ENCODE results near the gene OR6X1. TPM values are rescaled to one million over a fixed set of nuclear protein-coding genes. Genes with fewer than 3 reads are reported as not detected.
A peak's percentile ranks its signal among the peaks of the same experiment; 100 is the strongest.

Gene OR6X1
- total and polyA plus RNA-seq, 9 of the 15 experiments (the other 6 are each of a cell fraction or from before 2014, with no cell fraction given) = not detected

DNA sequence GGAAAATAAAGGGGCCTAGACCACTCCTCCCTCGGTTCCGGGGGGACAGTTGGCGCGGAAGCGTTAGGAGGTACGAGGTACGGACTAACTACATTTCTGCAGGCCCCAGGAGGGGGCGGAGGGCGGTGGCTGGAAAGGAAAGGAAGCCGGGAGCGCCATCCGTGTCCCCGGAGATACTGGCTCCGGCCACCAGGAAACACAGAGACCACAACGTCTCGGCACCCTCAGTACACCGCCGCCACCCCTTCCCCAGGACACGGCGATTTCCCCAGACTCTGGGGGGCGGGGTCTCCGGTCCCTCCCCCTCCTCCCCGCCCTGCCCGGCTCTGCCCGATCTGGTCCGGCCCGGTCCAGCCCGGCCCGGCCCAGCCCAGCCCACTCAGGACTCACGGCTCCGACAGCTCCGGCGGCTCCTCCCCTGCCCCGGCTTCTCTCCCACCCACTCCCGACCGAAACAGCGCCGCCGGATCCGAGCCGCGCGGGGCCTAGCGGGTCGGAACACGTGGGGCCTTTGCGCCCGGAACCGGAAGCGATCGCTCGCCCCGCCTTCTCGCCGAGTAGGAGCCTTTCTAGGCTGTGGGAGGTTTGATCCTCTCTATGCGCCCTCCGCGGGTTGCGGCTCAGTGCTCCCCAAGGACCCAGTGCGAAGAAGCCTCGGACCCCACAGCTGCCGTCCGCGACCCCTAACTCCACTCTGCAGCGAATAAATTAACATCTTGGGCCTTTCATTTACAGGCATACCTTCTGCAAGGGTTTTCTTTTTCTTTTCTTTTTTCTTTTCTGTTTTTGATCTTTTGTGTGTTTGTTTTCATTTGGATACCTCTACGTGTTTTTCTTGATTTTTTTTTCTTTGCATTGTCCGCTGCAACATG lies 12.9 kb downstream of the OR6X1 start, which contains the start of gene ZNF202 (continued):
- no peak for TF ChIP-seq HSF4 (CRISPR knock-in tag; IDR thresholded peaks at IDR 0.05; ENCODE audit: borderline replicate concordance)
- no peak for TF ChIP-seq ZNF780A (CRISPR knock-in tag; IDR thresholded peaks at IDR 0.05)
- no peak for TF ChIP-seq ZNF551 (CRISPR knock-in tag; IDR thresholded peaks at IDR 0.05)
- no peak for TF ChIP-seq ZNF778 (CRISPR knock-in tag; IDR thresholded peaks at IDR 0.05)
- TF ChIP-seq NRF1 (conservative IDR thresholded peaks at IDR 0.05 in 1 of 2, IDR thresholded peaks at IDR 0.05 in 1 of 2) = peak; percentile 31 to 41; a peak in 3 of 4 replicates
- no peak for TF ChIP-seq FOXA1 (IDR thresholded peaks at IDR 0.05; ENCODE audit: borderline replicate concordance)
- peak; percentile 68 for TF ChIP-seq SMAD4 (CRISPR knock-in tag; conservative IDR thresholded peaks at IDR 0.05)
- no peak for TF ChIP-seq JUNB (CRISPR knock-in tag; conservative IDR thresholded peaks at IDR 0.05)

DNA sequence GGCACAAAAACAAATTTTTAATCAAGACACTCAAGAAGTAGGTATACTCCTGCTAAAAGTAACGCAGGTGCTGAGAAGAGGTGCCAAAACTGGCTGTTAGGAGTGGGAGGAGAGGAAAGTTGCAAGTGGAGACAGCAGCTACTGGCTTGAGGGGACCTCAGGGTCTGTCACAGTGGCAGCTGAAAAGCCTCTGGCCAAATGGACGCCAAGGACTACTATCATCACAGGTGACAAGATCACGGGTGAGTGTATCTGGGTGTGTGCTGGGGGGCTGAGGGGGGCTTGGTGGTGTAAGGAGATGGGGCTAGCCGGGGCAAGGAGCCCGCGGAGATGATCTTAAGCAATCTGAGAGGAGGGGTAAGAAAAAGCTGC lies 13.5 kb downstream of the OR6X1 start:
- ChIA-PET CTCF (ENCODE audit: low intra/inter-chr PET ratio) (no interaction called here), POLR2A (interaction anchor here (0.7 to 1.1 kb wide), 3 partner anchors 9 to 316 kb away, joined by 3 read pairs; no protein-coding TSS in a partner anchor)
- 0% methylated on average over 6 of the region's 6 CpGs for WGBS (ENCODE audit: insufficient coverage, low coverage, missing lambda C conversion rate)
- no TSS peak for BruUV-seq (replicated peaks)
- no peaks in the 10 kb centered on the region for H3K9me3 ChIP-seq (replicated peaks; ENCODE audit: control insufficient read depth, insufficient read depth, low read depth, low read length)
- FAIRE-seq (no peak), DNase-seq (ENCODE audit: extremely low read depth in 1 of 4, low spot score in 3 of 4) (peak in 1 of 4 experiments; percentile 27), ATAC-seq (peak; percentile 5)
- no peak for TF ChIP-seq ZNF785 (CRISPR knock-in tag; IDR thresholded peaks at IDR 0.05)
- TF ChIP-seq FOXK1 (CRISPR knock-in tag; IDR thresholded peaks at IDR 0.05; ENCODE audit: borderline replicate concordance) = no peak
- TF ChIP-seq ZNF551 (CRISPR knock-in tag; IDR thresholded peaks at IDR 0.05) = no peak
- TF ChIP-seq, protein P1, sequence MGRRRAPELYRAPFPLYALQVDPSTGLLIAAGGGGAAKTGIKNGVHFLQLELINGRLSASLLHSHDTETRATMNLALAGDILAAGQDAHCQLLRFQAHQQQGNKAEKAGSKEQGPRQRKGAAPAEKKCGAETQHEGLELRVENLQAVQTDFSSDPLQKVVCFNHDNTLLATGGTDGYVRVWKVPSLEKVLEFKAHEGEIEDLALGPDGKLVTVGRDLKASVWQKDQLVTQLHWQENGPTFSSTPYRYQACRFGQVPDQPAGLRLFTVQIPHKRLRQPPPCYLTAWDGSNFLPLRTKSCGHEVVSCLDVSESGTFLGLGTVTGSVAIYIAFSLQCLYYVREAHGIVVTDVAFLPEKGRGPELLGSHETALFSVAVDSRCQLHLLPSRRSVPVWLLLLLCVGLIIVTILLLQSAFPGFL (CRISPR knock-in tag; IDR thresholded peaks at IDR 0.05) = no peak
- peaks cover 11 to 20% of the 10 kb centered on the region in 2 experiments; a peak in 4 of 5 replicates for H3K4me1 ChIP-seq (replicated peaks in 1 of 2; ENCODE audit: control insufficient read depth in 2 of 2, insufficient read depth in 2 of 2, low read length in 2 of 2)
- in situ Hi-C loops (cut with MboI) = no loop called here
- intact Hi-C loops (cut with micrococcal nuclease) = loop anchor here (10.0 kb wide), 1 partner anchor 454 kb away; no protein-coding TSS in a partner anchor
- peak overlapping the region; percentile 87 for H3K27ac ChIP-seq (ENCODE audit: extremely low read depth, low read depth, low read length)
- H4K20me1 ChIP-seq (replicated peaks; ENCODE audit: control insufficient read depth, insufficient read depth, low read length) = no peaks in the 10 kb centered on the region
- H3K79me2 ChIP-seq (ENCODE audit: control insufficient read depth, insufficient read depth, low read length) = peaks cover 59% of the 10 kb centered on the region
- peak overlapping the region; percentile 94 for H2AFZ ChIP-seq (ENCODE audit: low read depth, low read length)
- H3K36me3 ChIP-seq (ENCODE audit: control insufficient read depth, insufficient read depth, low read length) = peaks cover 45% of the 10 kb centered on the region
- peak overlapping the region; percentile 88 for H3K4me2 ChIP-seq (ENCODE audit: insufficient read depth, low read length)
- H3K9me1 ChIP-seq (ENCODE audit: control insufficient read depth, insufficient read depth, low read length) = no peaks in the 10 kb centered on the region
- H3K4me3 ChIP-seq = peak overlapping the region; percentile 92
- no peaks in the 10 kb centered on the region for H3K27me3 ChIP-seq (ENCODE audit: control insufficient read depth in 2 of 2, insufficient read depth in 2 of 2, low read length in 2 of 2)
- H3K9ac ChIP-seq (ENCODE audit: insufficient read depth in 1 of 2, low read depth in 2 of 2, low read length in 2 of 2) = peak overlapping the region; percentile 86 to 91

All from K562 (cell line).